PC-3 (cell line): Measurements from ENCODE around the gene PDZK1IP1. TPM values are rescaled to one million over a fixed set of nuclear protein-coding genes. Genes with fewer than 3 reads are reported as not detected.
"Not testable (repeated sequence)": the region's sequence is repeated elsewhere in the genome, so short reads cannot be mapped to it uniquely, and the experiment has no call there.

Source experiments
- ATAC-seq: fragments of 200-7000 bp; cut with Tn5 transposase; 2 replicates; pipeline ENCODE4 v1.9.1; 2020; ENCODE audit warnings: mild to moderate bottlenecking, moderate library complexity
- BruUV-seq: library from RNA; stranded (reverse); fragments of 400-500 nt; replicated peaks from 2 replicates; lab custom pipeline; 2021; lab: Mats Ljungman, UMichigan
- CTCF ChIA-PET: fragments of 300-600 bp; sonication (Branson Sonifier 250); formaldehyde crosslinking; loops from one replicate; lab custom pipeline; 2022; ENCODE audit warnings: antibody characterized with exemption; lab: Charles Lee
- POLR2A ChIA-PET: fragments of 300-600 bp; sonication (Branson Sonifier 250); formaldehyde crosslinking; loops from one replicate; lab custom pipeline; 2022; ENCODE audit warnings: antibody characterized with exemption; ENCODE audit not compliant: unreplicated experiment; lab: Charles Lee
- DNase-seq: peaks from one replicate; pipeline ENCODE4 v3.0.0-alpha.2; 2015
- H2AFZ ChIP-seq: fragments of 300-600 bp; sonication (generic); 2 replicates; pipeline ENCODE4 v1.6.0; 2016; ENCODE audit warnings: antibody characterized with exemption, low read length
- H3F3A ChIP-seq: fragments of 300-600 bp; sonication (generic); one replicate; pipeline ENCODE4 v1.6.0; 2017; ENCODE audit warnings: antibody characterized with exemption, low read length, control low read depth, mild to moderate bottlenecking; ENCODE audit not compliant: unreplicated experiment
- H3K27ac ChIP-seq: fragments of 300-600 bp; sonication (generic); 2 replicates; pipeline ENCODE4 v1.5.1; 2016; ENCODE audit warnings: mild to moderate bottlenecking, low read length
- H3K27me3 ChIP-seq: fragments of 300-600 bp; sonication (generic); 2 replicates; pipeline ENCODE4 v1.6.1; 2016; ENCODE audit warnings: low read length, mixed read lengths
- H3K36me3 ChIP-seq: fragments of 300-600 bp; sonication (generic); 2 replicates; pipeline ENCODE4 v1.6.1; 2016; ENCODE audit warnings: low read depth, mixed run types, low read length, mixed read lengths
- H3K4me1 ChIP-seq: fragments of 300-600 bp; sonication (generic); 2 replicates; pipeline ENCODE4 v1.5.1; 2016; ENCODE audit warnings: low read length; ENCODE audit not compliant: insufficient read depth
- H3K4me2 ChIP-seq: fragments of 300-600 bp; sonication (generic); 2 replicates; pipeline ENCODE4 v1.6.0; 2016; ENCODE audit warnings: low read length
- H3K4me3 ChIP-seq: fragments of 300-600 bp; sonication (generic); 2 replicates; pipeline ENCODE4 v1.5.1; 2016; ENCODE audit warnings: mild to moderate bottlenecking, low read length, mixed read lengths
- H3K79me2 ChIP-seq: fragments of 300-600 bp; sonication (generic); 2 replicates; pipeline ENCODE4 v1.6.1; 2017; ENCODE audit warnings: low read length, mixed read lengths
- H3K9ac ChIP-seq: fragments of 300-600 bp; sonication (generic); 2 replicates; pipeline ENCODE4 v1.6.0; 2016; ENCODE audit warnings: mild to moderate bottlenecking, low read length
- H3K9me2 ChIP-seq: fragments of 300-600 bp; sonication (generic); replicated peaks from 2 replicates; pipeline ENCODE4 v1.6.1; 2016; ENCODE audit warnings: mixed run types, low read length, mixed read lengths
- H3K9me3 ChIP-seq: fragments of 300-600 bp; sonication (generic); 2 replicates; pipeline ENCODE4 v1.6.1; 2016; ENCODE audit warnings: low read length, mixed read lengths
- H4K20me1 ChIP-seq: fragments of 300-600 bp; sonication (generic); 2 replicates; pipeline ENCODE4 v1.6.1; 2016; ENCODE audit warnings: low read length, mixed read lengths
- CTCF ChIP-seq: fragments of 300-600 bp; sonication (generic); conservative IDR thresholded peaks from 2 replicates; pipeline ENCODE4 v1.5.1; 2017; ENCODE audit warnings: antibody characterized with exemption, low read depth, mild to moderate bottlenecking, low read length
- EZH2 ChIP-seq: fragments of 300-600 bp; sonication (generic); IDR thresholded peaks from one replicate; pipeline ENCODE4 v1.6.1; 2017; ENCODE audit warnings: antibody characterized with exemption, mild to moderate bottlenecking, low read length; ENCODE audit not compliant: unreplicated experiment
- EZH2phosphoT487 ChIP-seq: fragments of 300-600 bp; sonication (generic); IDR thresholded peaks from 2 replicates; pipeline ENCODE4 v1.6.1; 2018; ENCODE audit warnings: mild to moderate bottlenecking, antibody characterized with exemption, low read length, borderline replicate concordance
- intact Hi-C: fragments of 100-400 bp; cut with micrococcal nuclease; formaldehyde crosslinking; loops from 2 replicates; pipeline ENCODE4 v1.9.0; 2023
- total RNA-seq: library from RNA; depleted of rRNA; stranded (reverse); fragments of >200 nt; gene quantifications from 2 replicates; pipeline ENCODE4 v1.2.3, GENCODE V29; 2014

Gene PDZK1IP1
- total RNA-seq, 1 experiment from 2014 or later = not detected

GRCh38 chr1:47205918-47206317, 16.1 kb upstream of the PDZK1IP1 start:
- no peak for DNase-seq
- no peaks in the 10 kb centered on the region for H3K27me3 ChIP-seq
- POLR2A ChIA-PET = no interaction called here
- H3K4me2 ChIP-seq = no peak overlapping the region
- no peaks in the 10 kb centered on the region for H3F3A ChIP-seq
- no peaks in the 10 kb centered on the region for H3K79me2 ChIP-seq
- no peaks in the 10 kb centered on the region for H3K36me3 ChIP-seq
- ATAC-seq = no peak
- no peak overlapping the region for H3K27ac ChIP-seq
- H3K9me3 ChIP-seq = no peaks in the 10 kb centered on the region
- intact Hi-C loops = no loop called here
- no peaks in the 10 kb centered on the region for H3K9me2 ChIP-seq
- no peak overlapping the region for H3K9ac ChIP-seq
- no TSS peak for BruUV-seq
- no peak overlapping the region for H3K4me3 ChIP-seq
- H4K20me1 ChIP-seq = no peaks in the 10 kb centered on the region
- CTCF ChIA-PET = no interaction called here
- no peaks in the 10 kb centered on the region for H3K4me1 ChIP-seq
- no peak overlapping the region for H2AFZ ChIP-seq
- TF ChIP-seq EZH2phosphoT487 (no peak), CTCF (no peak), EZH2 (no peak)

GRCh38 chr1:47203504-47203903, 13.7 kb upstream of the PDZK1IP1 start:
- H2AFZ ChIP-seq, H3K4me2 ChIP-seq, H3K36me3 ChIP-seq, intact Hi-C loops, ATAC-seq, CTCF ChIA-PET, H3K79me2 ChIP-seq, DNase-seq, H3K9me3 ChIP-seq, H3K4me3 ChIP-seq, POLR2A ChIA-PET, H3K9me2 ChIP-seq, BruUV-seq, H3F3A ChIP-seq, H3K4me1 ChIP-seq, H4K20me1 ChIP-seq, H3K27me3 ChIP-seq, H3K9ac ChIP-seq, H3K27ac ChIP-seq: not testable (repeated sequence)

GRCh38 chr1:47201179-47201578, 11.3 kb upstream of the PDZK1IP1 start:
- no peak for ATAC-seq

More at GRCh38 chr1:47201179-47201578, 11.3 kb upstream of the PDZK1IP1 start:
- BruUV-seq = no TSS peak
- CTCF ChIA-PET = no interaction called here
- H3K36me3 ChIP-seq = no peaks in the 10 kb centered on the region
- peaks cover 6% of the 10 kb centered on the region; the same call in 1 of the 2 replicates for H3K27me3 ChIP-seq
- no peaks in the 10 kb centered on the region for H3K9me2 ChIP-seq
- no peak overlapping the region for H3K27ac ChIP-seq
- TF ChIP-seq EZH2 = no peak
- no peak for TF ChIP-seq CTCF
- no peak for TF ChIP-seq EZH2phosphoT487
- no peaks in the 10 kb centered on the region for H3K9me3 ChIP-seq
- H3K4me2 ChIP-seq = no peak overlapping the region
- H3K4me1 ChIP-seq = no peaks in the 10 kb centered on the region
- POLR2A ChIA-PET = no interaction called here
- no peaks in the 10 kb centered on the region for H3K79me2 ChIP-seq
- no peak overlapping the region for H3K4me3 ChIP-seq
- DNase-seq = no peak
- intact Hi-C loops = no loop called here
- H3K9ac ChIP-seq = no peak overlapping the region
- no peak overlapping the region for H2AFZ ChIP-seq
- H3F3A ChIP-seq = no peaks in the 10 kb centered on the region
- no peaks in the 10 kb centered on the region for H4K20me1 ChIP-seq
